K562 (cell line): ENCODE data around the gene KCNQ2. TPM values are rescaled to one million over a fixed set of nuclear protein-coding genes. Genes with fewer than 3 reads are reported as not detected.

Source experiments
- ATF6 ChIP-seq: sonication (generic); formaldehyde crosslinking; IDR thresholded peaks from 2 replicates; pipeline ENCODE4 v1.4.0; 2020; ENCODE audit warnings: mild to moderate bottlenecking, missing genetic modification reagents
- CBX5 ChIP-seq: IDR thresholded peaks from 2 replicates; pipeline ENCODE4 v1.6.1; 2014; ENCODE audit warnings: low read depth, borderline replicate concordance
- CEBPB ChIP-seq: fragments of 450-650 bp; IDR thresholded peaks from 2 replicates; pipeline ENCODE4 v1.6.1; 2016; ENCODE audit warnings: missing genetic modification characterization, missing compliant biosample characterization
- E2F3 ChIP-seq: fragments of 250-450 bp; sonication (Bioruptor Pico); IDR thresholded peaks from 2 replicates; pipeline ENCODE4 v1.4.0; 2020; ENCODE audit warnings: mild to moderate bottlenecking
- NFRKB ChIP-seq: fragments of 450-650 bp; IDR thresholded peaks from 2 replicates; pipeline ENCODE4 v1.6.1; 2016; ENCODE audit warnings: low read depth
- RB1 ChIP-seq: fragments of 450-650 bp; IDR thresholded peaks from 2 replicates; pipeline ENCODE4 v1.6.1; 2017; ENCODE audit warnings: low read depth, mild to moderate bottlenecking
- SAFB ChIP-seq: fragments of 200-400 bp; formaldehyde crosslinking; IDR thresholded peaks from 2 replicates; pipeline ENCODE4 v1.6.1; 2017; ENCODE audit warnings: low read depth, low read length, borderline replicate concordance
- SRSF7 ChIP-seq: fragments of 200-400 bp; formaldehyde crosslinking; optimal IDR thresholded peaks from 2 replicates; pipeline ENCODE3; 2017; ENCODE audit warnings: mild to moderate bottlenecking, low read depth, low read length
- STAT6 ChIP-seq: sonication (generic); formaldehyde crosslinking; IDR thresholded peaks from 2 replicates; pipeline ENCODE4 v1.8.1; 2023; ENCODE audit warnings: mild to moderate bottlenecking, missing genetic modification reagents
- TBL1XR1 ChIP-seq, 2 experiments: IDR thresholded peaks; 2 replicates each; pipeline ENCODE4 v1.6.1; 2012; ENCODE audit warnings: improper control_type of control experiment in 2 of 2, low read length in 2 of 2, mild to moderate bottlenecking in 1 of 2
- TCFL5 ChIP-seq: fragments of 250-450 bp; sonication (Bioruptor Pico); conservative IDR thresholded peaks from 2 replicates; pipeline ENCODE4 v1.6.1; 2021; ENCODE audit warnings: mild to moderate bottlenecking, moderate library complexity, matching md5 sums
- XRCC3 ChIP-seq: fragments of 450-650 bp; IDR thresholded peaks from 2 replicates; pipeline ENCODE4 v1.6.1; 2017; ENCODE audit warnings: mild to moderate bottlenecking, moderate library complexity
- ZBED1 ChIP-seq: IDR thresholded peaks from 2 replicates; pipeline ENCODE4 v1.6.1; 2014
- ZBTB12 ChIP-seq: fragments of 250-450 bp; sonication (Bioruptor Pico); IDR thresholded peaks from 2 replicates; pipeline ENCODE4 v1.4.0; 2020
- ZNF224 ChIP-seq: sonication (generic); formaldehyde crosslinking; IDR thresholded peaks from 2 replicates; pipeline ENCODE4 v1.8.0; 2022; ENCODE audit warnings: mild to moderate bottlenecking, missing genetic modification reagents
- ZNF232 ChIP-seq: sonication (generic); formaldehyde crosslinking; IDR thresholded peaks from 2 replicates; pipeline ENCODE4 v1.8.0; 2022; ENCODE audit warnings: mild to moderate bottlenecking, missing genetic modification reagents
- ZNF263 ChIP-seq: sonication (generic); formaldehyde crosslinking; IDR thresholded peaks from 2 replicates; pipeline ENCODE4 v1.8.0; 2022; ENCODE audit warnings: mild to moderate bottlenecking, missing genetic modification reagents, borderline replicate concordance
- ZNF408 ChIP-seq: fragments of 250-450 bp; sonication (Bioruptor Pico); IDR thresholded peaks from 2 replicates; pipeline ENCODE4 v1.4.0; 2020; ENCODE audit warnings: low read depth, mild to moderate bottlenecking, moderate library complexity
- ZNF444 ChIP-seq: fragments of 250-450 bp; sonication (Bioruptor Pico); IDR thresholded peaks from 2 replicates; pipeline ENCODE4 v1.4.0; 2020; ENCODE audit warnings: mild to moderate bottlenecking, moderate library complexity
- ZNF830 ChIP-seq: fragments of 250-450 bp; sonication (Bioruptor Pico); IDR thresholded peaks from 2 replicates; pipeline ENCODE4 v1.5.0; 2021; ENCODE audit warnings: mild to moderate bottlenecking
- polyA plus RNA-seq, 8 experiments: library from polyadenylated mRNA; depleted of rRNA in 4 of 8; stranded (reverse) in 5 of 8; unstranded in 3 of 8; fragments of >200 nt; fragmentation: Nextera tagmentation in 2 of 8; fragmentation: Illumina TruSeq in 1 of 8; extraction: Ambion mirVana in 2 of 8; extraction: Trizol in 1 of 8; gene quantifications; 2 replicates each; pipeline versions ENCODE4 v1.2.1 to v1.2.3, GENCODE V29; 2011 to 2014; ENCODE audit warnings: inconsistent platforms in 1 of 8, missing spikeins in 1 of 8
- total RNA-seq, 7 experiments: library from RNA; depleted of rRNA in 6 of 7; stranded (reverse); fragments of >200 nt in 6 of 7; fragmentation: Illumina TruSeq in 2 of 7; extraction: Trizol in 2 of 7; gene quantifications; 2 replicates each; pipeline versions ENCODE4 v1.2.1 to v1.2.3, GENCODE V29; 2011 to 2021; ENCODE audit warnings: low replicate concordance in 1 of 7

KCNQ2 gene
- total and polyA plus RNA-seq, 9 of the 15 experiments (the other 6 are each of a cell fraction or from before 2014, with no cell fraction given) = 0.13 to 0.16 TPM; not detected in 7

GRCh38 chr20:63461104-63461763 lies 11.2 kb downstream of the KCNQ2 start (continued):
- TF ChIP-seq ZNF408 (CRISPR knock-in tag) = no peak
- TF ChIP-seq STAT6 (CRISPR knock-in tag) = no peak
- no peak for TF ChIP-seq ZNF830 (CRISPR knock-in tag)
- no peak for TF ChIP-seq CEBPB
- no peak for TF ChIP-seq SRSF7
- TF ChIP-seq NFRKB = no peak
- 0 out of 2 replicates have a peak, but pooled peaks have one; percentile 21 for TF ChIP-seq RB1
- TF ChIP-seq ZBTB12 = no peak
- TF ChIP-seq ZBED1 = no peak
- 0 out of 2 replicates have a peak, but pooled peaks have one; percentile 48 for TF ChIP-seq ZNF232 (CRISPR knock-in tag)
- TF ChIP-seq ZNF444 (CRISPR knock-in tag) = no peak
- no peak for TF ChIP-seq ATF6 (CRISPR knock-in tag)
- no peak for TF ChIP-seq SAFB
- TF ChIP-seq XRCC3 = no peak
- TF ChIP-seq ZNF224 = 0 out of 2 replicates have a peak, but pooled peaks have one; percentile 31
- no peak for TF ChIP-seq TBL1XR1 (IDR thresholded peaks at IDR 0.05; ENCODE audit: low read length in 2 of 2)
- TF ChIP-seq ZNF263 (CRISPR knock-in tag) = 0 out of 2 replicates have a peak, but pooled peaks have one; percentile 37
- TF ChIP-seq TCFL5 (CRISPR knock-in tag) = no peak
- no peak for TF ChIP-seq E2F3
- TF ChIP-seq CBX5 = no peak
